WTC11 (cell line): ENCODE data around the gene TXNRD1. TPM values are rescaled to one million over a fixed set of nuclear protein-coding genes. Genes with fewer than 3 reads are reported as not detected.

ENCODE experiments used
- ATAC-seq: fragments of 200-7000 bp; cut with Tn5 transposase; 2 replicates; pipeline ENCODE4 v1.10.0; 2021; ENCODE audit warnings: mild to moderate bottlenecking, moderate library complexity
- CTCF ChIA-PET: fragments of 300-600 bp; sonication (Branson Sonifier 250); formaldehyde crosslinking; loops from one replicate; lab custom pipeline; 2021; ENCODE audit warnings: antibody characterized with exemption; lab: Charles Lee
- POLR2A ChIA-PET: fragments of 350-600 bp; sonication (Branson Sonifier 250); formaldehyde crosslinking; loops from one replicate; lab custom pipeline; 2021; ENCODE audit warnings: antibody characterized with exemption; lab: Charles Lee
- DNase-seq: peaks from one replicate; pipeline ENCODE4 v3.0.0; 2021; ENCODE audit warnings: low spot score
- H3K27ac Mint-ChIP-seq: 2 replicates; pipeline ENCODE4 v1.8.0; 2021; ENCODE audit warnings: mixed read lengths
- H3K27me3 Mint-ChIP-seq: 2 replicates; pipeline ENCODE4 v1.8.0; 2021; ENCODE audit warnings: low read depth, mild to moderate bottlenecking, moderate library complexity, mixed read lengths
- H3K36me3 Mint-ChIP-seq: 2 replicates; pipeline ENCODE4 v1.8.0; 2021; ENCODE audit warnings: mixed read lengths
- H3K4me1 Mint-ChIP-seq: 2 replicates; pipeline ENCODE4 v1.8.0; 2022; ENCODE audit warnings: mixed read lengths
- H3K4me3 Mint-ChIP-seq: 2 replicates; pipeline ENCODE4 v1.8.0; 2021; ENCODE audit warnings: mild to moderate bottlenecking, moderate library complexity, mixed read lengths
- H3K9me3 Mint-ChIP-seq: 2 replicates; pipeline ENCODE4 v1.8.0; 2021; ENCODE audit warnings: mixed read lengths
- ARID4B ChIP-seq: sonication (generic); formaldehyde crosslinking; IDR thresholded peaks from 2 replicates; pipeline ENCODE4 v1.8.0; 2023; ENCODE audit warnings: missing genetic modification reagents, mild to moderate bottlenecking, borderline replicate concordance
- ATF2 ChIP-seq: sonication (generic); formaldehyde crosslinking; IDR thresholded peaks from 2 replicates; pipeline ENCODE4 v1.8.1; 2022; ENCODE audit warnings: low read depth, missing genetic modification reagents, borderline replicate concordance
- ATF3 ChIP-seq: sonication (generic); formaldehyde crosslinking; conservative IDR thresholded peaks from 2 replicates; pipeline ENCODE4 v1.8.1; 2022; ENCODE audit warnings: mild to moderate bottlenecking, missing genetic modification reagents
- CTCF ChIP-seq: fragments of 200-600 bp; IDR thresholded peaks from 2 replicates; pipeline ENCODE4 v1.8.0; 2022; ENCODE audit warnings: antibody characterized with exemption
- IRF1 ChIP-seq: sonication (generic); formaldehyde crosslinking; IDR thresholded peaks from 2 replicates; pipeline ENCODE4 v1.8.0; 2023; ENCODE audit warnings: missing genetic modification reagents
- KAT7 ChIP-seq: sonication (generic); formaldehyde crosslinking; IDR thresholded peaks from 2 replicates; pipeline ENCODE4 v1.8.1; 2023; ENCODE audit warnings: missing genetic modification reagents, mild to moderate bottlenecking, borderline replicate concordance
- MLX ChIP-seq: sonication (generic); formaldehyde crosslinking; IDR thresholded peaks from 2 replicates; pipeline ENCODE4 v1.8.1; 2023; ENCODE audit warnings: mild to moderate bottlenecking, missing genetic modification reagents, moderate library complexity
- NFE2L1 ChIP-seq: sonication (generic); formaldehyde crosslinking; IDR thresholded peaks from 2 replicates; pipeline ENCODE4 v1.8.1; 2023; ENCODE audit warnings: missing genetic modification reagents
- NR3C1 ChIP-seq: sonication (generic); formaldehyde crosslinking; conservative IDR thresholded peaks from 2 replicates; pipeline ENCODE4 v1.8.1; 2023; ENCODE audit warnings: low read depth, mild to moderate bottlenecking, missing genetic modification reagents
- PRRX2 ChIP-seq: fragments of 250-450 bp; sonication (Bioruptor Pico); IDR thresholded peaks from 2 replicates; pipeline ENCODE4 v1.8.0; 2021; ENCODE audit warnings: mild to moderate bottlenecking
- RELA ChIP-seq: sonication (generic); formaldehyde crosslinking; IDR thresholded peaks from 2 replicates; pipeline ENCODE4 v1.8.1; 2022; ENCODE audit warnings: missing genetic modification reagents, mild to moderate bottlenecking, borderline replicate concordance
- SMAD4 ChIP-seq: sonication (generic); formaldehyde crosslinking; IDR thresholded peaks from 2 replicates; pipeline ENCODE4 v1.8.0; 2022; ENCODE audit warnings: mild to moderate bottlenecking, missing genetic modification reagents
- ZBTB21 ChIP-seq: sonication (generic); formaldehyde crosslinking; IDR thresholded peaks from 2 replicates; pipeline ENCODE4 v1.8.1; 2023; ENCODE audit warnings: mild to moderate bottlenecking, missing genetic modification reagents, borderline replicate concordance
- ZMAT4 ChIP-seq: fragments of 250-450 bp; sonication (Bioruptor Pico); IDR thresholded peaks from 2 replicates; pipeline ENCODE4 v1.9.0; 2021; ENCODE audit warnings: mild to moderate bottlenecking
- ZNF121 ChIP-seq: sonication (generic); formaldehyde crosslinking; IDR thresholded peaks from 2 replicates; pipeline ENCODE4 v1.8.0; 2023; ENCODE audit warnings: missing genetic modification reagents
- ZNF532 ChIP-seq: fragments of 250-450 bp; sonication (Bioruptor Pico); IDR thresholded peaks from 2 replicates; pipeline ENCODE4 v1.9.0; 2021; ENCODE audit warnings: mild to moderate bottlenecking, borderline replicate concordance
- total RNA-seq: library from RNA; stranded (reverse); gene quantifications from 3 replicates; pipeline ENCODE4 v1.2.3, GENCODE V29; 2021

TXNRD1 gene
- total RNA-seq, 1 experiment from 2014 or later, result 113 TPM

- TF ChIP-seq ATF3 (CRISPR knock-in tag) (no peak), ZNF532 (no peak)
Measured at GRCh38 chr12:104279164-104279563, 63.6 kb downstream of the TXNRD1 start (continued).

GRCh38 chr12:104280111-104280510 is 64.5 kb downstream of the TXNRD1 start:
- peaks cover 4% of the 10 kb centered on the region for H3K4me1 Mint-ChIP-seq
- ChIA-PET POLR2A (no interaction called here), CTCF (no interaction called here)
- TF ChIP-seq SMAD4, result no peak
- TF ChIP-seq RELA (CRISPR knock-in tag), result no peak
- no peak for TF ChIP-seq CTCF
- no peak for TF ChIP-seq ATF3 (CRISPR knock-in tag)
- no peak for TF ChIP-seq ARID4B (CRISPR knock-in tag)
- TF ChIP-seq NFE2L1, result no peak
- TF ChIP-seq ZNF121 (CRISPR knock-in tag), result no peak
- no peak for TF ChIP-seq MLX
- no peak for TF ChIP-seq ATF2
- TF ChIP-seq IRF1 (CRISPR knock-in tag), result no peak
- no peak for TF ChIP-seq PRRX2 (CRISPR knock-in tag)
- no peak for TF ChIP-seq ZMAT4 (CRISPR knock-in tag)
- TF ChIP-seq ZBTB21 (CRISPR knock-in tag), result no peak
- TF ChIP-seq KAT7 (CRISPR knock-in tag), result no peak
- TF ChIP-seq NR3C1, result no peak
- H3K27me3 Mint-ChIP-seq, result no peaks in the 10 kb centered on the region; the same call in 1 of the 2 replicates
- DNase-seq, result no peak
- H3K9me3 Mint-ChIP-seq, result peaks cover 7% of the 10 kb centered on the region; the same call in 1 of the 2 replicates
- no peaks in the 10 kb centered on the region for H3K36me3 Mint-ChIP-seq
- no peak for ATAC-seq
- H3K27ac Mint-ChIP-seq, result no peak overlapping the region
- H3K4me3 Mint-ChIP-seq, result no peak overlapping the region
